Limb (tissue), 2 donors: ENCODE results near the gene PPP6C.
"Not testable (repeated sequence)": the region's sequence is repeated elsewhere in the genome, so short reads cannot be mapped to it uniquely, and the experiment has no call there.

ENCODE experiments used
- DNase-seq, 2 donors: peaks; one replicate each; pipeline ENCODE4 v3.0.0-alpha.2; 2016; ENCODE audit errors: extremely low spot score in 2 of 2

PPP6C gene

GRCh38 chr9:125189361-125190289 lies at the start of gene PPP6C:
Gene PPP6C, minus strand, starts transcription at chr9:125189803. Its CDS starts 85 bp downstream, at chr9:125189718.
- DNase-seq: peak; percentile 97 to 98

DNA sequence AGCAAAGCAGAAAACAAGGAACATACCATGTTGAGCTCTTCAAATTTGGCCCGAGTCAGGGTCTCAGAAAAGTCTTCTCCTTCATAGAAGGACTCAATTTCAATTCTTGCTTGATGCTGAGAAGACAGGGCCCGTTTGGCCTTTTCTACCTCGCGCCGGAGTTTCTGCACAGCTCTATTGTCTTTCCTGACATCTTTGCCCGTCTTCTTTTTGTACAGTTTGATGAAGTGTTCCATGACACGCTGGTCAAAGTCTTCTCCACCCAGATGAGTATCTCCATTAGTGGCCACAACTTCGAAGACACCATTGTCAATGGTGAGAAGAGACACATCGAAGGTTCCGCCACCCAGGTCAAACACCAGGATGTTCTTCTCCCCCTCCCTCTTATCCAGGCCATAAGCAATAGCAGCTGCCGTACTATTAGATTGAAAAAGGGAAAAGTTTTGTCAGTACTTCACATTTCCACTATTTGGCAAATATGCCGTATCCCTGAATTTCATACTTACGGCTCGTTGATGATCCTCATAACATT lies 49.4 kb upstream of the PPP6C start:
- no peak for DNase-seq

DNA sequence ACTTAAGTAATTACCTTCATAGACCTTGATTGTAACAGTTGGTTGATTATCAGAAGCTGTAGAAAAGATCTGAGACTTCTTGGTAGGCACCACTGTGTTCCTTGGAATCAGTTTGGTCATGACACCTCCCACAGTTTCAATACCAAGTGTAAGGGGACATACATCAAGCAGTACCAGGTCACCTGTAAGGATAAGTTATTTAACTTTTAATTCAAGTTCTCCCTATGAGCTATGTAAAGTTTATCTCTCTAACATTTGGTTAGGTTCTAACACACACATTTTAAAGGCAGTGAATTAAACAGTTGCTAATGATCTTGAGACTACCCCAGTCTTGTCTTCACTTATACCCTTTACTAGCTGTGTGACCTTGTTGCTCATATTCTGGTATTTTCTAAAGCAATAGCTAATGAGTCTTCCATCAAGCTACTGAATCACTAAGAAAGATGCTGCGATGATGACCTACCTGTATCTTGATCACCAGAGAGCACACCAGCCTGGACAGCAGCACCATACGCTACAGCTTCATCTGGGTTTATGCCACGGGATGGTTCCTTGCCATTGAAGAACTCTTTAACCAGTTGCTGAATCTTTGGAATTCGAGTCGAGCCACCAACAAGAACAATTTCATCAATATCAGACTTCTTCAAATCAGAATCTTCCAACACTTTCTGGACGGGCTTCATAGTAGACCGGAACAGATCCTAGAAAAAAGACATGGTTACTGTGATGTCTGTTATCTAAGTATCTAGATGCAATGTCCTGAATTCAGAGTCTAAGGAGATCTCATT lies 48.7 kb upstream of the PPP6C start:
- no peak for DNase-seq

DNA sequence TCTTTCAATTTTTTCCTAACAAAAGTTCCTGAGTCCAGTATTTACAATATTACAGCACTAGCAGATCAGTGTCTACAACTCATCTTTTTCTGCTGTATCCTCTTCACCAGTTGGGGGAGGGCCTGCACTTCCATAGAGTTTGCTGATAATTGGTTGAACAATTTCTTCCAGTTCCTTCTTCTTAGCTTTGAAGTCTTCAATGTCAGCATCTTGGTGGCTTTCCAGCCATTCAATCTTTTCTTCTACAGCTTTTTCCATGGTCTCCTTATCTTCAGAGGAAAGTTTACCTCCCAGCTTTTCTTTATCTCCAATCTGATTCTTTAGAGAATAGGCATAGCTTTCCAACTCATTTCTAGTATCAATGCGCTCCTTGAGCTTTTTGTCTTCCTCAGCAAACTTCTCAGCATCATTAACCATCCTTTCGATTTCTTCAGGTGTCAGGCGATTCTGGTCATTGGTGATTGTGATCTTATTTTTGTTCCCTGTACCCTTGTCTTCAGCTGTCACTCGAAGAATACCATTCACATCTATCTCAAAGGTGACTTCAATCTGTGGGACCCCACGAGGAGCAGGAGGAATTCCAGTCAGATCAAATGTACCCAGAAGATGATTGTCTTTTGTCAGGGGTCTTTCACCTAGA lies 47.0 kb upstream of the PPP6C start:
- not testable (repeated sequence) for DNase-seq

DNA sequence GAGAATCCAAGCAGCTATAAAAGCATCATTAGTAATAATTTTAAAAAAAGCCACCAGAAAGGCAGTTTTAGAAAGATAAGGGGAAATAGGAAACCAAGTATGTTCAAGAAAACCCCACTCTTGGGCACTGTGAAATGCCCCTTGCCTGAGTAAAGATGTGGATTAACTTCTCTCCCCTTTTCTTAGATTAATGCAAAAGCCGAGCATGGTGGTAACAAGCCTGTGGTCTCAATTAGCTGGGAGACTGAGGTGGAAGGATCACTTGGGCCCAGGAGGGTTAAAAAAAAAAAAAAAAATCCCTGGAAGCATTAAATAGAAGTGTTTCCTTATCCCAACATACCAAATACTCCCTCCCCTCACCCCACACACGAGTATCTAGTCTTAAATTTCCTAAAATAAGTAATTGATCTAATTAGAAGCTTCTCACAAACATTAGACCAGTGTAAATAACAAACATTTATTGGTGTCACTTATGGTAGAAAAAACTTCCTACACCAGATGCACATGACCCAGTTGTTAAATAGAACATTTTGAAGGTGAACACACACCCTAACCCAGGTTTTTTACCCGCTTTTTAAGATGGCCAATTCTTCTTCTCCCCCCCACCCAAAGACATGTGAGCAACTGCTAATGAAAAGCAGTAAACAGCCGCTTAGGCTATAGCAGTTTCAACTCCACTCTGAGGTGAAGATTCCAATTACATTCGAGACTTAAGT lies 46.4 kb upstream of the PPP6C start:
- no peak for DNase-seq

- not testable (repeated sequence) for DNase-seq
Observed at GRCh38 chr9:125234099-125234498, 44.5 kb upstream of the PPP6C start.

GRCh38 chr9:125233678-125234077 lies 44.1 kb upstream of the PPP6C start:
- DNase-seq: no peak

GRCh38 chr9:125227761-125228160 lies 38.2 kb upstream of the PPP6C start:
- DNase-seq: no peak

- DNase-seq: not testable (repeated sequence)
Observed at GRCh38 chr9:125224858-125225257, 35.3 kb upstream of the PPP6C start.

DNA sequence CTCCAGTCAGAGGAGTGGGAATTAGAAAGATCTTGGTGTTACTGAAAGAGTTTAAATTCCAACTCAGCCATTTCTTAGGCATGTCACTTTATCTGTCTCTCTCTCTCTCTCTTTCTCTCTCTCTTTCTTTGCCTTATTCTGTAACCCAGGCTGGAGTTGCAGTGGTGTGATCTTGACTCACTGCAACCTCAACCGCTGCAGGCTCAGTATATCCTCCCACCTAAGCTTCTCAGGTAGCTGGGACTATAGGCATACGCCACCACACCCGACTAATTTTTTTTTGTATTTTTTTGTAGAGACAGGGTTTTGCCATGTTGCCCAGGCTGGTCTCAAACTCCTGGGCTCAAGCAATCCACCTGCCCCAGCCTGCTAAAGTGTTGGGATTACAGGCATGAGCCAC lies 29.0 kb upstream of the PPP6C start:
- no peak for DNase-seq

DNA sequence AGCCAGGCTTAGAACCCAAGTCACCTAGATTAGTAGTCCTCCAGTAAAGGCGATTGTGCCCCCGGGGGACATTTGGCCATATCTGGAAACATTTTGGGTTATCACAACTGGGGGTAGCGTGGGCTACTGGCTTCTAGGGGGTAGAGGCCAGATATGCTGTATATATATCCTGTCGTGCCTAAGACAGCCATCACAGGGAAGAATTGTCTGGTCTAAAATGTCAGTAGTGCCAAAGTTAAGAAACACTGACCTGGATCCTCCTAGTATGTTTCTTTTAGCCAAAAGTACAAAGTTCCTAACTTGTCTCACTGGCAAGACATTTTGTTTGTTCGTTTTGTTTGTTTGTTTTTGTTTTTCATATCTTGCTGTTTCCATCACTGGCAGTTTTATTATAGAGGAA lies 24.6 kb upstream of the PPP6C start:
- no peak for DNase-seq

- no peak for DNase-seq
Observed at GRCh38 chr9:125204477-125204876, 14.9 kb upstream of the PPP6C start.

- no peak for DNase-seq
Observed at GRCh38 chr9:125202846-125203618, 13.4 kb upstream of the PPP6C start.

GRCh38 chr9:125200216-125201047 lies 10.8 kb upstream of the PPP6C start, which contains the start of gene RABEPK:
Gene RABEPK, plus strand, starts transcription at chr9:125200542. Its CDS starts 2,472 bp downstream, at chr9:125203014.
- peak; percentile 94 to 96 for DNase-seq

GRCh38 chr9:125195591-125195990 lies 6.0 kb upstream of the PPP6C start:
- DNase-seq: not testable (repeated sequence)

DNA sequence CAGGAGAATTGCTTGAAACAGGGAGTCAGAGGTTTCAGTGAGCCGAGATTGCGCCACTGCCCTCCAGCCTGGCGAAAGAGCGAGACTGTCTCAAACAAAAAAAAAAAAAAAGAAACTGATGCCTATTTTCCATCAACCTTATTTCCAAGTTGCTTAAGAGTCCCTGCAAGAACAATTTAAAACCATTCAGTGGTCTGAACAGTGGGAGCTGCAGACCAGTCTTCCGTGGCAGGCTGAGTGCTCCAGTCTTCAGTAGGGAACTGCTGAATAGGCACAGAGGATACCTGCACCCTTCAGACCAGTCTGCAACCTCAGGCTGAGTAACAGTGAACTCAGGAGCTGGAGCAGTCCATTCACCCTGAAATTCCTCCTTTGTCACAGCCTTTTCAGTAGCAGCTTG lies 4.9 kb upstream of the PPP6C start:
- DNase-seq: not testable (repeated sequence)

GRCh38 chr9:125190361-125190801 lies 778 bp upstream of the PPP6C start:
- DNase-seq: no peak

- DNase-seq: no peak
Observed at GRCh38 chr9:125189011-125189360, 617 bp downstream of the PPP6C start.

- DNase-seq: no peak
Observed at GRCh38 chr9:125183561-125183960, 6.0 kb downstream of the PPP6C start.
